Endothelial cell of umbilical vein (primary cell): ENCODE measurements around the gene LTF. TPM values are rescaled to one million over a fixed set of nuclear protein-coding genes. Genes with fewer than 3 reads are reported as not detected.

ENCODE experiments used
- BruUV-seq: library from RNA; stranded (reverse); fragments of 400-500 nt; replicated peaks from 2 replicates; lab custom pipeline; 2021; lab: Mats Ljungman, UMichigan
- CTCF ChIA-PET: fragments of 300-600, 350-600 bp; sonication (Branson Sonifier 250); formaldehyde crosslinking; loops from one replicate; lab custom pipeline; 2021; ENCODE audit warnings: antibody characterized with exemption, inconsistent platforms; lab: Charles Lee
- POLR2A ChIA-PET: fragments of 300-600, 350-600 bp; sonication (Branson Sonifier 250); formaldehyde crosslinking; loops from one replicate; lab custom pipeline; 2021; ENCODE audit warnings: antibody characterized with exemption, inconsistent platforms; lab: Charles Lee
- DNase-seq: peaks from one replicate; pipeline ENCODE4 v3.0.0-alpha.2; 2011; ENCODE audit warnings: low read depth, low spot score
- FAIRE-seq: peaks from 2 replicates; lab custom pipeline; 2011; peaks lifted over from hg19 to GRCh38; lab: Jason Lieb, UNC
- H2AFZ ChIP-seq: 2 replicates; pipeline ENCODE4 v1.6.0; 2012; ENCODE audit warnings: low read depth, low read length, control low read depth, inconsistent platforms
- H3K27ac ChIP-seq: 2 replicates; pipeline ENCODE4 v1.5.1; 2011; ENCODE audit warnings: low read depth, mild to moderate bottlenecking, control low read depth, low read length, moderate library complexity; ENCODE audit not compliant: insufficient read depth
- H3K27me3 ChIP-seq, 2 experiments: 2 replicates each; pipeline versions ENCODE4 v1.6.0 to v1.6.1; 2011; ENCODE audit warnings: low read length in 2 of 2, mixed read lengths in 1 of 2; ENCODE audit not compliant: control insufficient read depth in 2 of 2, insufficient read depth in 2 of 2
- H3K36me3 ChIP-seq, 2 experiments: 2 replicates in 1 of 2; 3 replicates in 1 of 2; pipeline ENCODE4 v1.5.1; 2011; ENCODE audit warnings: low read length in 2 of 2, mild to moderate bottlenecking in 1 of 2, moderate library complexity in 1 of 2; ENCODE audit not compliant: control insufficient read depth in 2 of 2, insufficient read depth in 2 of 2; ENCODE audit errors: extremely low read depth in 1 of 2
- H3K4me1 ChIP-seq: 3 replicates; pipeline ENCODE4 v1.5.1; 2011; ENCODE audit warnings: mild to moderate bottlenecking, low read length; ENCODE audit not compliant: control insufficient read depth, insufficient read depth; ENCODE audit errors: extremely low read depth
- H3K4me2 ChIP-seq: 2 replicates; pipeline ENCODE4 v1.6.1; 2011; ENCODE audit warnings: low read length, control low read depth, mixed read lengths; ENCODE audit not compliant: insufficient read depth
- H3K4me3 ChIP-seq, 3 experiments: fragments of 200-600 bp in 1 of 3; sonication (generic), shearing (Covaris generic) in 1 of 3; replicated peaks in 1 of 3; 2 replicates each; pipeline ENCODE4 v1.5.1; 2011 to 2016; ENCODE audit warnings: control low read depth in 3 of 3, low read length in 3 of 3, mild to moderate bottlenecking in 2 of 3, inconsistent platforms in 1 of 3, low read depth in 1 of 3, moderate library complexity in 1 of 3; ENCODE audit not compliant: insufficient read depth in 1 of 3
- H3K79me2 ChIP-seq: 2 replicates; pipeline ENCODE4 v1.6.0; 2012; ENCODE audit warnings: low read length, inconsistent platforms; ENCODE audit not compliant: control insufficient read depth, insufficient read depth
- H3K9ac ChIP-seq: replicated peaks from 2 replicates; pipeline ENCODE3; 2011; ENCODE audit warnings: low read length, control low read depth; ENCODE audit not compliant: insufficient read depth; ENCODE audit errors: extremely low read depth
- H3K9me1 ChIP-seq: replicated peaks from 3 replicates; pipeline ENCODE4 v1.6.0; 2011; ENCODE audit warnings: mild to moderate bottlenecking, low read length; ENCODE audit not compliant: control insufficient read depth, insufficient read depth; ENCODE audit errors: extremely low read depth
- H3K9me3 ChIP-seq: replicated peaks from 2 replicates; pipeline ENCODE4 v1.5.1; 2012; ENCODE audit warnings: low read length, inconsistent platforms; ENCODE audit not compliant: control insufficient read depth, insufficient read depth
- H4K20me1 ChIP-seq: replicated peaks from 2 replicates; pipeline ENCODE3; 2011; ENCODE audit warnings: mild to moderate bottlenecking, low read length; ENCODE audit not compliant: control insufficient read depth, insufficient read depth; ENCODE audit errors: extremely low read depth
- CTCF ChIP-seq, 2 donors: IDR thresholded peaks; 1 replicate in 1 of 2; 2 replicates in 1 of 2; pipeline ENCODE4 v1.5.1; 2011; ENCODE audit warnings: low read length in 2 of 2, mild to moderate bottlenecking in 2 of 2, moderate library complexity in 2 of 2, control low read depth in 1 of 2, inconsistent platforms in 1 of 2, low read depth in 1 of 2; ENCODE audit not compliant: insufficient read depth in 1 of 2; ENCODE audit errors: extremely low read depth in 1 of 2
- EZH2 ChIP-seq: IDR thresholded peaks from 2 replicates; pipeline ENCODE4 v1.6.1; 2012; ENCODE audit warnings: borderline replicate concordance, low read depth, mild to moderate bottlenecking, moderate library complexity, low read length, inconsistent platforms; ENCODE audit not compliant: severe bottlenecking
- FOS ChIP-seq: IDR thresholded peaks from 2 replicates; pipeline ENCODE4 v1.6.1; 2011; ENCODE audit warnings: mild to moderate bottlenecking, low read length, moderate library complexity, borderline replicate concordance; ENCODE audit not compliant: insufficient read depth
- GATA2 ChIP-seq: IDR thresholded peaks from 2 replicates; pipeline ENCODE4 v1.7.0; 2011; ENCODE audit warnings: low read depth, mild to moderate bottlenecking, moderate library complexity, mixed read lengths, low read length; ENCODE audit not compliant: insufficient read length, insufficient read depth
- JUN ChIP-seq: IDR thresholded peaks from 2 replicates; pipeline ENCODE4 v1.6.1; 2011; ENCODE audit warnings: borderline replicate concordance, low read depth; ENCODE audit not compliant: insufficient read length, insufficient read depth
- MAX ChIP-seq: IDR thresholded peaks from 2 replicates; pipeline ENCODE4 v1.6.1; 2011; ENCODE audit not compliant: insufficient read depth, insufficient read length
- POLR2A ChIP-seq: IDR thresholded peaks from 2 replicates; pipeline ENCODE4 v1.6.1; 2012; ENCODE audit warnings: low read depth, mild to moderate bottlenecking, control low read depth, low read length
- POLR2AphosphoS5 ChIP-seq: IDR thresholded peaks from 2 replicates; pipeline ENCODE4 v1.6.1; 2012; ENCODE audit warnings: low read depth, mild to moderate bottlenecking, control low read depth, low read length, moderate library complexity; ENCODE audit not compliant: insufficient read depth
- dilution Hi-C: fragments of 300-500 bp; cut with MboI; formaldehyde crosslinking; loops from one replicate; pipeline ENCODE4 v1.15.0; 2019; ENCODE audit warnings: low sequenced_read_pairs; ENCODE audit not compliant: extremely low pct_ligation_motif_present
- intact Hi-C: fragments of 100-400 bp; cut with micrococcal nuclease; formaldehyde crosslinking; loops from one replicate; pipeline ENCODE4 v1.10.0; 2022
- polyA plus RNA-seq, 4 experiments: library from polyadenylated mRNA; depleted of rRNA in 3 of 4; stranded (reverse) in 3 of 4; unstranded in 1 of 4; fragments of >200 nt; gene quantifications; 2 replicates each; pipeline versions ENCODE4 v1.2.1 to v1.2.3, GENCODE V29; 2011 to 2012; ENCODE audit warnings: missing spikeins in 1 of 4
- total RNA-seq: library from RNA; stranded (reverse); gene quantifications from 2 replicates; pipeline ENCODE4 v1.2.3, GENCODE V29; 2021

The LTF gene
- total and polyA plus RNA-seq, 2 donors (not counting 3 experiments of a cell fraction or from before 2014, with no cell fraction given), result not detected

GRCh38 chr3:46423588-46423987 is 41.1 kb downstream of the LTF start:
- intact Hi-C loops, result loop anchor here (10.0 kb wide), 1 partner anchor 209 kb away; no protein-coding TSS in a partner anchor
- Histone ChIP-seq H3K4me1 (no peaks in the 10 kb centered on the region), H2AFZ (no peak overlapping the region), H3K27ac (no peak overlapping the region), H3K79me2 (no peaks in the 10 kb centered on the region), H3K9me3 (no peaks in the 10 kb centered on the region), H3K27me3 (peaks cover 0 to 2% of the 10 kb centered on the region in 2 experiments), H3K4me2 (no peak overlapping the region), H3K9ac (no peak overlapping the region), H4K20me1 (no peaks in the 10 kb centered on the region), H3K4me3 (no peak overlapping the region), H3K9me1 (no peaks in the 10 kb centered on the region), H3K36me3 (no peaks in the 10 kb centered on the region)
- POLR2A ChIA-PET, result no interaction called here
- dilution Hi-C loops, result no loop called here
- FAIRE-seq (no peak), DNase-seq (no peak)
- CTCF ChIA-PET, result interaction anchor here (2.0 to 6.6 kb wide), 2 partner anchors 46 to 147 kb away, joined by 16 to 39 read pairs; no protein-coding TSS in a partner anchor
- TF ChIP-seq JUN (no peak), POLR2A (no peak), MAX (no peak), FOS (no peak), EZH2 (no peak), CTCF (IDR thresholded peaks at IDR 0.05; ENCODE audit: extremely low read depth in 1 of 2, insufficient read depth in 1 of 2, low read depth in 1 of 2, low read length in 2 of 2) (no peak), POLR2AphosphoS5 (no peak), GATA2 (no peak)
- no TSS peak for BruUV-seq
